GM12865 (cell line): Measurements from ENCODE around the gene MRPS18B.

Experiments used
- DNase-seq: peaks from one replicate; pipeline ENCODE4 v3.0.0; 2010; ENCODE audit warnings: low read depth
- H3K4me3 ChIP-seq: 2 replicates; pipeline ENCODE4 v1.5.1; 2011; ENCODE audit warnings: mild to moderate bottlenecking, low read depth, low read length, control low read depth
- CTCF ChIP-seq: IDR thresholded peaks from 2 replicates; pipeline ENCODE4 v1.5.1; 2011; ENCODE audit warnings: low read length, control low read depth, low read depth, inconsistent platforms; ENCODE audit not compliant: insufficient read depth; ENCODE audit errors: missing control alignments

The MRPS18B gene

DNA sequence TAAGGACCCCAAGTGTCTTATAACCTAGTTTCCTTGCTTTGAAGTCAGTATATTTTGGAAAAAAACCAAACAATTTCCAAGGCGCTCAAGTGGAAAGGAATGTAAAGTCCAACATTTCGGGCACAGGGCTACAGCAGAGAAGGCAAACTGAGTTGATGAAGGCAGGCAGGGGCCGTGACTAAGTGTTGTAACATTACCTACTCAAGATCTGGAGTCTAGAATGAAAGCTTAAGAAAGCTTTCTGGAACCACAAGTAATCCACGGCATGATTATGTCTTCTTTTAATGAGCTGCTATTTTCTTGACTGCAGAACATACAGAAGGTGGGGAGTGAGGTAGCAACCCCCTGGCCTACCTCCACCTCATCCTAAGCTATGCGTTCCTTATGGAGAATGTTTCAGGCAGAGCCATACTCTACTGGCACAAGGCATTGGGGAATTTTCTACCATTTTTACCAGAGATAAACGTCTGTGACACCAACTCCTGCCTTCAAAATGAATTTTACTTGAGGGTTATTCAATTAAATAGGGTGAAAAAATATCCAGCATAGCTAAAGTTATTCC is 4.9 kb upstream of the MRPS18B start:
- no peak for TF ChIP-seq CTCF
- no peak for DNase-seq
- no peak overlapping the region for H3K4me3 ChIP-seq

GRCh38 chr6:30613251-30614043 is 4.2 kb upstream of the MRPS18B start:
- H3K4me3 ChIP-seq: no peak overlapping the region

DNA sequence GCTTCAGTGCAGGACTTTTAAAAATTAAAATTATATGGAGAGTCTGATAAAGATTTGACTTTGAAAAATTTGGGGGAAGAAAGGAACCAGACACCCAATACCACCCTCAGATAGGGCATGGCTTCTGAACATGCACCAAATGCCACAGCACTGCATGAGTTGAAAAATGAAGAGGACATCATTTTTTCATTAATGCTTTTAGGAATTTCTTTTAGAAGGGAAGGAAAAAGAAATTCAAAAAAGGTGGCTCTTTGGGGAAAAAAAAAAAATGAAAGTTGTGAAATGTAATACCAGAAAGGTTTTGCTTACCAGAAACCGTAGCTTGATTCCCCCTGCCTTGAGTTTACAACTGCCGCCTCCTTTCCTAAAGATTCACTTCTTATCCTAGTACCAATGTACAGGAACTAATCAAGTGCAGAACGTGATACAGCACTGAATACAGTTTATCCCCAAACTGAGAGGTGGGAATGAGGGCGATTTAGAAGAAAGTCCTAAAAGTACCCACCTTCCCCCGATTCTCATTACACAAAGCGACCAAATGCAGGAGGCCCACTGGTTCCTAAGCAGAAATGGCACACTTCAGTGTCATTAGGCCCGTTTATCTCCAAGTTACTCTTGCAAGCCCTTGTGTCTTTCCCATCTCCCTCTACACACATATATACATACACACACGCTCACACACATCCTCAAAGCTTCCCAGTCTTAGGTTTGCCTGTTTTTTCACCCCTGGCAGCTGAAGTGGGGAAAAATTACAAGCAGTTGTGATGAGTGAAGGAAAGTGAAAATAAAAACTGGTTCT is 3.4 kb upstream of the MRPS18B start:
- peak; percentile 46 for DNase-seq
- no peak for TF ChIP-seq CTCF
- peak overlapping the region; percentile 86 for H3K4me3 ChIP-seq

More at GRCh38 chr6:30613251-30614043, 4.2 kb upstream of the MRPS18B start:
- no peak for DNase-seq
- TF ChIP-seq CTCF: no peak

DNA sequence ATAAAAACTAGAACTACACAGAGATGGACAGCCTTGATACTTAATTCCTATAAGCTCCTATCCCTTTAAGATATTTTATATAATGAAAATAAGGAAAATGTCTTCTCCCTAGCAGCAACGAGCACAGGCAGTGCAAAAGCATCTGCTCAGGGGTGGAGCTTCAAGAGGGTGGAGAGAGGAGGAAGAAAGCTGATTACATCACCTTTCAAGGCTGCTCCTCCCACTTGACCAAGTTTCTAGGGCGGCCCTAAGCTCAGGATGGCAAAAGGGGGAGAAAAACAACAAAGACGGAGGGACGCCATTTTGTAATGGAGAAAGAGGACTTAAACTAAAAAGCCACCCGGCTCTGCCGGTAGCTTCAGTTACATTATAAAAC is 2.8 kb upstream of the MRPS18B start:
- TF ChIP-seq CTCF: no peak
- DNase-seq: peak; percentile 98
- peak overlapping the region; percentile 86 for H3K4me3 ChIP-seq

- H3K4me3 ChIP-seq: peak overlapping the region; percentile 86
- peak; percentile 86 for DNase-seq
- TF ChIP-seq CTCF: no peak
These were observed 2.3 kb upstream of the MRPS18B start for GRCh38 chr6:30615219-30615957.

GRCh38 chr6:30615958-30616810 is 1.5 kb upstream of the MRPS18B start:
- no peak for TF ChIP-seq CTCF
- peak; percentile 64 for DNase-seq
- H3K4me3 ChIP-seq: peak overlapping the region; percentile 86
